Activated CD8-positive, alpha-beta memory T cell treated with anti-CD3 and anti-CD28 coated beads for 36 hours (primary cell): Measurements from ENCODE around the gene UBE2R2. TPM values are rescaled to one million over a fixed set of nuclear protein-coding genes. Genes with fewer than 3 reads are reported as not detected.
"Not testable (repeated sequence)": the region's sequence is repeated elsewhere in the genome, so short reads cannot be mapped to it uniquely, and the experiment has no call there.

Experiments used
- CTCF ChIA-PET: fragments of 350-600 bp; sonication (Branson Sonifier 250); formaldehyde crosslinking; loops from one replicate; lab custom pipeline; 2021; ENCODE audit warnings: antibody characterized with exemption; lab: Charles Lee
- POLR2A ChIA-PET: fragments of 350-600 bp; sonication (Branson Sonifier 250); formaldehyde crosslinking; loops from one replicate; lab custom pipeline; 2021; ENCODE audit warnings: antibody characterized with exemption; lab: Charles Lee
- total RNA-seq, 2 experiments: library from RNA; stranded (reverse); gene quantifications; one replicate each; pipeline ENCODE4 v1.2.3, GENCODE V29; 2021

UBE2R2 gene
- total RNA-seq, 2 experiments from 2014 or later: 33.6 to 34.0 TPM

DNA sequence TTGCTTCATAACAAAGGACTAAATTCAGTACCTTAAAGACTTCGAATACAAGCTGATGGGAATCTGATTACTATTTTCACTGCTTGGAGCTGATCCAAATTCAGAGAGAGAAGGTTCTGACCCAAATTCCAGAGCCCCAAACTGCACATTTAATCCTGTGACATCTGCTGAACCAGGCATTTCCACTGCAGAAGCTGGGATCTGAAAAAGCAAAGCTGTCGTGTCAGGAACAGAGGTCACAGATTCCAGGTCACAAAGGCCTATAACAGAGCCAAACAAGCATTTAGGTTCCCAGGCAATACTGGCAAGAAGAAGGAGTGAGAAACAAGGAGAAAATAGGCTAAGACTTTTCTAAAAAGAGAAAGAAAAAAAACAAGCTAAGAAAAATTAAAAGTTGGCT, 126.4 kb downstream of the UBE2R2 start:
- ChIA-PET CTCF (interaction anchor here (0.7 kb wide), 1 partner anchor 118 kb away, joined by 3 read pairs; no protein-coding TSS in a partner anchor), POLR2A (no interaction called here)

- POLR2A ChIA-PET: no interaction called here
These were observed 130.0 kb downstream of the UBE2R2 start for GRCh38 chr9:33946779-33947535.

DNA sequence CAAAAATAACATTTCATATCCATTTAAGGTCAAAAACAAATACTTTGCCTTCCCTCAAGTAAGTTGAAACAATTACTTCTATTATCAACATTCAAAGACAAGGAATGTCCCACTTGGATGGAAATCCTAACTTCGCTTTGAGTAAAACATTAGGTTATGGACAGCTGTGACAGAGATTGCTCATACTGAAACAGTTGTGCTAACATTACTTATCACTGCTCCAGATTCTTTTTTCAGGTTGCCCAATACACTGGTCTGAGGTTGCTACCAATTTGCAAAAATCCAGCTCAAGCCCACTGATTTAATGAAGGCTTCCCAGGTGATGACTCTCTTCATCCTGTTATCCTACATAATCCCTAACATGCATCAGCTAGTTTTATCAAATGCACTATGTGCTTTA, 133.4 kb downstream of the UBE2R2 start:
- CTCF ChIA-PET: interaction anchor here (0.6 kb wide), 1 partner anchor 11 kb away, joined by 4 read pairs; no protein-coding TSS in a partner anchor
- POLR2A ChIA-PET: no interaction called here

More at GRCh38 chr9:33946779-33947535, 130.0 kb downstream of the UBE2R2 start:
- CTCF ChIA-PET: no interaction called here

GRCh38 chr9:33952066-33952465, 135.1 kb downstream of the UBE2R2 start:
- POLR2A ChIA-PET: interaction anchor here (0.5 kb wide), 1 partner anchor 95 kb away, joined by 6 read pairs; no protein-coding TSS in a partner anchor
- CTCF ChIA-PET: no interaction called here

DNA sequence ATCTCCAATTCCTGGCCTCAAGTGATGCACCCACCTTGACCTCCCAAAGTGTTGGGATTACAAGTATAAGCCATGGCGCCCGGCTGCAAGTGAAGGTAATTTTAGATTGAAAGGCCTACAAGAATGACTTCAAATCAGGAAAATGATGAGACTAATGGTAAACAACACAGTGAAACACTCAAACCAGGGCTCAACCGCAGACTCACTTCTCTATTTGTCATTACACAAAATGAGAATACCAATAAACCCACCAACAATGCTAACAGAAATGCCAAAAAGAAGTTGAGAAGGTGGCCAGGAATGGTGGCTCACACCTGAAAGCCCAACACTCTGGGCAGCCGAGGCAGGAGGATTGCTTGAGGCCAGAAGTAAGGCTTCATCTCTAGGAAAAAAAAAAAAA, 139.6 kb downstream of the UBE2R2 start:
- ChIA-PET CTCF (no interaction called here), POLR2A (no interaction called here)

GRCh38 chr9:33959725-33960124, 142.8 kb downstream of the UBE2R2 start:
- ChIA-PET CTCF (no interaction called here), POLR2A (no interaction called here)

DNA sequence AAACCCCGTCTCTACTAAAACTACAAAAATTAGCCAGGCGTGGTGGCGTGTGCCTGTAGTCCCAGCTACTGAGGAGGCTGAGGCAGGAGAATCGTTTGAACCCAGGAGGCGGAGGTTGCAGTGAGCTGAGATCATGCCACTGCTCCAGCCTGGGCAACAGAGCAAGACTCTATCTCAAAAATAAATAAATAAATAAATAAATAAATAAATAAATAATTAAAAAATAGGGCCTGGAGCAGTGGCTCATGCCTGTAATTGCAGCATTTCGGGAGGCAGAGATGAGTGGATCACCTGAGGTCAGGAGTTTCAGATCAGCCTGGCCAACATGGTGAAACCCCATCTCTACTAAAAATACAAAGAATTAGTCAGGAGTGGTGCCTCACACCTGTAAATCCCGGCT, 145.5 kb downstream of the UBE2R2 start:
- CTCF ChIA-PET, POLR2A ChIA-PET: not testable (repeated sequence)

DNA sequence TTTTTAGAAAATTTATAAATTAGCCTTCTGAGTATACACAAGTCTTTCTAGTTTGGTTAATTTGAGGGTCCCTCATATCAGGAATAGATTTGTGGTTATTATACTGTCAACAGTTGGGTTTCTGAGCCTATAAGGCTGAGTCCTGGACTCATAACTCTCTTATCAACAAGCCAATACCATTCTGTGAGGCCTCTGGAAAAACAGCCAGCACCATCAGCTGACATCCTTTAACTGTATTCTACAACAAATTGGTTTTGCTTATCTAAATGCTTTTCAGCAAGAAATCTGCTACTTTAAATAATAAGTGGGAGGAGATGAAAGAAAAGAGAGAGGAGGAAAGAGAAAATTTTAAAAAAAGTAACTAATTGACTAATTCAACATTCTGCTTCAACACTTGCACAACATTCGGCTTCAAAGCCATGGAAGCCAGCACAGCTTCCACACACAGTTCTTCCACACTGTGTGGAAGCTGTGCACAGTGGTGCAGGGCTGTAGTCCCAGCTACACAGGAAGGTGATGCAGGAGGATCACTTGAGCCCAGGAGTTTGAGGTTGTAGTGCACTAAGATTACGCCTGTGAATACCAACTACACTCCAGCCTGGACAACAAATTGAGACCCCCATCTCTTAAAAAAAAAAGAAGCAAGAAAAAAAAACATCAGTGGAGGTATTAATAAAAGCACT, 147.3 kb downstream of the UBE2R2 start:
- CTCF ChIA-PET: no interaction called here
- POLR2A ChIA-PET: no interaction called here

Other genes starting within 250 kb of the UBE2R2 start
- 1 to 10 TPM in 1 of 2 experiments, not detected in 1; 1.3 TPM for gene PRSS3, start 21.6 kb upstream of the UBE2R2 start, total RNA-seq
- 10 to 100 TPM; 52.1 to 53.6 TPM for gene UBAP2, start 231.7 kb downstream of the UBE2R2 start, total RNA-seq